ENCODE measurements around the gene PADI2.

PADI2 gene

GRCh38 chr1:17053086-17053684 is 66.1 kb downstream of the PADI2 start:
- no peak for DNase-seq

- no peak for DNase-seq
These were observed 66.6 kb downstream of the PADI2 start for GRCh38 chr1:17052641-17053040.

- DNase-seq, result no peak
These were observed 67.2 kb downstream of the PADI2 start for GRCh38 chr1:17052038-17052437.

GRCh38 chr1:17047924-17048323 is 71.3 kb downstream of the PADI2 start:
- DNase-seq, result no peak

GRCh38 chr1:17046334-17046657 is 73.0 kb downstream of the PADI2 start:
- DNase-seq, result no peak

GRCh38 chr1:17045634-17046333 is 73.5 kb downstream of the PADI2 start:
- no peak for DNase-seq

- DNase-seq, result peak; percentile 27
These were observed 74.1 kb downstream of the PADI2 start for GRCh38 chr1:17045150-17045549.

GRCh38 chr1:17043676-17044075 is 75.6 kb downstream of the PADI2 start:
- no peak for DNase-seq

- no peak for DNase-seq
These were observed 79.1 kb downstream of the PADI2 start for GRCh38 chr1:17040135-17040534.

- DNase-seq, result no peak
These were observed 79.7 kb downstream of the PADI2 start for GRCh38 chr1:17039522-17039921.

GRCh38 chr1:17033481-17033880 is 85.8 kb downstream of the PADI2 start:
- no peak for DNase-seq

GRCh38 chr1:17032741-17033140 is 86.5 kb downstream of the PADI2 start:
- no peak for DNase-seq

- DNase-seq, result no peak
These were observed 87.8 kb downstream of the PADI2 start for GRCh38 chr1:17031436-17031835.

GRCh38 chr1:17030206-17030605 is 89.0 kb downstream of the PADI2 start:
- no peak for DNase-seq

GRCh38 chr1:17028662-17029188 is 90.5 kb downstream of the PADI2 start:
- DNase-seq, result no peak

GRCh38 chr1:17027900-17028299 is 91.4 kb downstream of the PADI2 start:
- DNase-seq, result no peak

GRCh38 chr1:17027403-17027802 is 91.8 kb downstream of the PADI2 start:
- DNase-seq, result no peak

GRCh38 chr1:17024721-17025120 is 94.5 kb downstream of the PADI2 start:
- no peak for DNase-seq

- DNase-seq, result no peak
These were observed 95.7 kb downstream of the PADI2 start for GRCh38 chr1:17023573-17023972.

GRCh38 chr1:17023102-17023501 is 96.1 kb downstream of the PADI2 start:
- DNase-seq, result no peak

GRCh38 chr1:17021896-17022295 is 97.4 kb downstream of the PADI2 start:
- DNase-seq, result no peak

GRCh38 chr1:17020502-17020901 is 98.7 kb downstream of the PADI2 start:
- DNase-seq, result no peak

GRCh38 chr1:17018849-17019248 is 100.4 kb downstream of the PADI2 start:
- no peak for DNase-seq

GRCh38 chr1:17017435-17017834 is 101.8 kb downstream of the PADI2 start:
- DNase-seq, result no peak

Measured in CD4-positive, alpha-beta T cell treated with Interleukin-15 for 1 hour (primary cell).